Neuronal stem cell (in vitro differentiated cells): ENCODE results near the gene POLR1E.
"Not testable (repeated sequence)": the region's sequence is repeated elsewhere in the genome, so short reads cannot be mapped to it uniquely, and the experiment has no call there.

ENCODE experiments used
- DNase-seq: peaks from one replicate; pipeline ENCODE4 v3.0.0-alpha.2; 2013; ENCODE audit warnings: low spot score
- H2AFZ ChIP-seq: one replicate; pipeline ENCODE4 v1.6.1; 2013; ENCODE audit warnings: mild to moderate bottlenecking, low read length, inconsistent platforms
- H2AK5ac ChIP-seq: 2 replicates; pipeline ENCODE4 v1.6.1; 2013; ENCODE audit warnings: low read depth, mild to moderate bottlenecking, inconsistent platforms, low read length, moderate library complexity, mixed read lengths
- H2BK120ac ChIP-seq: 2 replicates; pipeline ENCODE4 v1.6.1; 2013; ENCODE audit warnings: low read depth, mild to moderate bottlenecking, inconsistent platforms, low read length, moderate library complexity, mixed read lengths
- H2BK12ac ChIP-seq: one replicate; pipeline ENCODE4 v1.6.1; 2013; ENCODE audit warnings: low read length, inconsistent platforms
- H2BK15ac ChIP-seq: 2 replicates; pipeline ENCODE4 v1.6.1; 2013; ENCODE audit warnings: mild to moderate bottlenecking, low read length, inconsistent platforms, mixed read lengths
- H2BK5ac ChIP-seq: one replicate; pipeline ENCODE4 v1.6.1; 2013; ENCODE audit warnings: inconsistent platforms, mild to moderate bottlenecking, low read length, moderate library complexity
- H3K14ac ChIP-seq: one replicate; pipeline ENCODE4 v1.6.1; 2013; ENCODE audit warnings: low read length, inconsistent platforms
- H3K18ac ChIP-seq: 2 replicates; pipeline ENCODE4 v1.6.1; 2013; ENCODE audit warnings: low read length, inconsistent platforms
- H3K23ac ChIP-seq: 2 replicates; pipeline ENCODE4 v1.6.1; 2013; ENCODE audit warnings: low read depth, mild to moderate bottlenecking, mixed read lengths, low read length, inconsistent platforms; ENCODE audit not compliant: poor library complexity
- H3K27ac ChIP-seq: replicated peaks from 3 replicates; pipeline ENCODE4 v1.5.1; 2013; ENCODE audit warnings: low read length, inconsistent platforms
- H3K27me3 ChIP-seq, 3 experiments: 2 replicates each; pipeline ENCODE4 v1.6.1; 2013; ENCODE audit warnings: low read length in 3 of 3, mild to moderate bottlenecking in 2 of 3, inconsistent platforms in 1 of 3, low read depth in 1 of 3, mixed read lengths in 1 of 3, moderate library complexity in 1 of 3; ENCODE audit not compliant: control insufficient read depth in 3 of 3, insufficient read depth in 3 of 3
- H3K36me3 ChIP-seq, 2 donors: replicated peaks in 1 of 2; 2 replicates each; pipeline ENCODE4 v1.6.1; 2013; ENCODE audit warnings: low read length in 2 of 2; ENCODE audit not compliant: control insufficient read depth in 2 of 2, insufficient read depth in 2 of 2
- H3K4ac ChIP-seq: 2 replicates; pipeline ENCODE4 v1.6.1; 2013; ENCODE audit warnings: inconsistent platforms, mild to moderate bottlenecking, low read length, moderate library complexity
- H3K4me1 ChIP-seq, 2 donors: 1 replicate in 1 of 2; 2 replicates in 1 of 2; pipeline ENCODE4 v1.6.1; 2013; ENCODE audit warnings: low read length in 2 of 2, low read depth in 1 of 2; ENCODE audit not compliant: control insufficient read depth in 2 of 2, insufficient read depth in 1 of 2
- H3K4me2 ChIP-seq: one replicate; pipeline ENCODE4 v1.6.1; 2013; ENCODE audit warnings: mild to moderate bottlenecking, low read length, inconsistent platforms; ENCODE audit not compliant: insufficient read depth, poor library complexity, severe bottlenecking
- H3K4me3 ChIP-seq, 2 donors: 2 replicates each; pipeline ENCODE4 v1.5.1; 2013; ENCODE audit warnings: low read length in 2 of 2, mild to moderate bottlenecking in 2 of 2, inconsistent platforms in 1 of 2, moderate library complexity in 1 of 2
- H3K79me1 ChIP-seq: one replicate; pipeline ENCODE4 v1.6.1; 2013; ENCODE audit warnings: low read depth, mild to moderate bottlenecking, inconsistent platforms, low read length, moderate library complexity
- H3K9ac ChIP-seq: one replicate; pipeline ENCODE4 v1.6.1; 2013; ENCODE audit warnings: mild to moderate bottlenecking, low read depth, low read length, inconsistent platforms; ENCODE audit not compliant: poor library complexity
- H3K9me3 ChIP-seq, 2 donors: replicated peaks in 1 of 2; 2 replicates each; pipeline versions ENCODE3 to v1.6.1; 2013; ENCODE audit warnings: low read length in 2 of 2, mild to moderate bottlenecking in 2 of 2, inconsistent platforms in 1 of 2, low read depth in 1 of 2, mixed read lengths in 1 of 2, moderate library complexity in 1 of 2; ENCODE audit not compliant: control insufficient read depth in 2 of 2, insufficient read depth in 1 of 2
- H4K8ac ChIP-seq: one replicate; pipeline ENCODE4 v1.6.1; 2013; ENCODE audit warnings: low read depth, mild to moderate bottlenecking, inconsistent platforms, low read length, moderate library complexity
- H4K91ac ChIP-seq: one replicate; pipeline ENCODE4 v1.6.1; 2013; ENCODE audit warnings: low read length, low read depth, mild to moderate bottlenecking, inconsistent platforms; ENCODE audit not compliant: poor library complexity
- WGBS, 2 donors: extraction: QIAGEN DNeasy Blood & Tissue Kit; methylation state at CpG; one replicate each; pipeline ENCODE4 v1.1.7; 2013; ENCODE audit warnings: missing lambda C conversion rate in 2 of 2, mixed read lengths in 1 of 2; ENCODE audit not compliant: insufficient read length in 2 of 2, insufficient replicate concordance in 1 of 2; ENCODE audit errors: extremely low coverage in 2 of 2; 5-methylcytosine and 5-hydroxymethylcytosine counted together

Gene POLR1E

DNA sequence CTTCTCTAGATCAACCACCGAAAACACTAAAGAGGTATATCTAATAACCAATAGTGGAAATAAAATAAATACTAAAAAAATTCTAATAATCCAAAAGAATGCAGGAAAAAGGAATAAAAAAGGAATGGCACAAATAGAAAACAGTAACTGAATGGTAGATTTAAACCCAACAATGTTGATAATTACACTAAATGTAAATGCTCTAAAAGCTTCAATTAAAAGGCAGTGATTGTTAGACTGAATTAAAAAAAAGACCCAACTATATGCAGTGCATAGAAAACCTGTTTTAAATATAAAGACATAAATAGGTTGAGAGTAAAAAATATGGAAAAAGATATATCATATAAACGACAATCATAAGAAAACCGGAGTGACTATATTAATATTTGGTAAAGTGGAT lies 11.3 kb upstream of the POLR1E start:
- no peak overlapping the region for H3K4me3 ChIP-seq
- H3K14ac ChIP-seq: no peak overlapping the region
- H3K4ac ChIP-seq: no peak overlapping the region
- no peak overlapping the region for H2BK15ac ChIP-seq
- no peak for DNase-seq
- WGBS, 2 donors: 100% methylated on average over 2 of the region's 3 CpGs; no CpG with 5 or more reads in 1 of the 2 donors
- no peaks in the 10 kb centered on the region for H3K27me3 ChIP-seq
- H4K91ac ChIP-seq: no peak overlapping the region
- H2AK5ac ChIP-seq: no peak overlapping the region
- H3K9ac ChIP-seq: no peak overlapping the region
- peaks cover 7 to 17% of the 10 kb centered on the region in 2 donors for H3K9me3 ChIP-seq
- no peak overlapping the region for H3K18ac ChIP-seq
- H3K4me2 ChIP-seq: no peak overlapping the region
- H2BK120ac ChIP-seq: no peak overlapping the region
- no peaks in the 10 kb centered on the region for H3K36me3 ChIP-seq
- no peak overlapping the region for H4K8ac ChIP-seq
- H2BK12ac ChIP-seq: no peak overlapping the region
- H2BK5ac ChIP-seq: no peak overlapping the region
- H3K4me1 ChIP-seq: peaks cover 0 to 3% of the 10 kb centered on the region in 2 donors
- no peak overlapping the region for H3K27ac ChIP-seq
- no peak overlapping the region for H3K23ac ChIP-seq
- H3K79me1 ChIP-seq: no peaks in the 10 kb centered on the region
- no peak overlapping the region for H2AFZ ChIP-seq

DNA sequence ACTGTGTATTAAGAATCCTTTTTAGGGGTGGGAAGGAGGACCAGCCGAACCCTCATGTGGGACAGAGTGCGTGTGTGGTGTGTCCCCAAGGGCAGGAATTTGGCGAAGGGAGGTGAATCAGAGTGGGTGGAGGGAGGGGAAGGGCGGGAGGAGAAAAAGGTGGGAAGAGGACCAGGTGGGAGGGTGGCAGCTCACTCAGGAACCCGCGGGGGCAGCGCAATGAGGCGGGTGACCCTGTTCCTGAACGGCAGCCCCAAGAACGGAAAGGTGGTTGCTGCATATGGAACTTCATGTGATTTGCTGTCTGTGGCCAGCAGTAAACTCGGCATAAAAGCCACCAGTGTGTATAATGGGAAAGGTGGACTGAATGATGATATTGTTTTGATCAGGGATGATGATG lies 8.8 kb upstream of the POLR1E start:
- Histone ChIP-seq H3K36me3 (no peaks in the 10 kb centered on the region), H2AFZ (no peak overlapping the region), H3K23ac (no peak overlapping the region), H3K4me3 (no peak overlapping the region), H3K9me3 (peaks cover 7 to 17% of the 10 kb centered on the region in 2 donors), H3K14ac (no peak overlapping the region), H2BK15ac (no peak overlapping the region), H3K18ac (no peak overlapping the region), H3K9ac (no peak overlapping the region), H3K79me1 (no peaks in the 10 kb centered on the region), H3K4me1 (peaks cover 0 to under 1% of the 10 kb centered on the region in 2 donors), H3K27ac (no peak overlapping the region), H2BK5ac (no peak overlapping the region), H2BK120ac (no peak overlapping the region), H2AK5ac (no peak overlapping the region), H3K4me2 (no peak overlapping the region), H3K4ac (no peak overlapping the region), H4K91ac (no peak overlapping the region), H2BK12ac (no peak overlapping the region), H4K8ac (no peak overlapping the region), H3K27me3 (no peaks in the 10 kb centered on the region)
- no peak for DNase-seq
- no CpG with 5 or more reads among the region's 11 CpGs for WGBS, 2 donors

- H3K4me2 ChIP-seq, H3K27ac ChIP-seq, H3K4ac ChIP-seq, H2BK15ac ChIP-seq, H3K14ac ChIP-seq, H2BK120ac ChIP-seq, H3K18ac ChIP-seq, H4K8ac ChIP-seq, H2BK12ac ChIP-seq, H3K27me3 ChIP-seq, H2AFZ ChIP-seq, DNase-seq, H3K9ac ChIP-seq, H3K79me1 ChIP-seq, H3K36me3 ChIP-seq, H3K4me1 ChIP-seq, H3K23ac ChIP-seq, H2BK5ac ChIP-seq, H3K4me3 ChIP-seq, H4K91ac ChIP-seq, H2AK5ac ChIP-seq: not testable (repeated sequence)
- H3K9me3 ChIP-seq: peaks cover 7 to 17% of the 10 kb centered on the region in 2 donors
- WGBS, 2 donors: no CpG with 5 or more reads among the region's 4 CpGs
Measured at GRCh38 chr9:37477443-37477842, 8.3 kb upstream of the POLR1E start.

- WGBS, 2 donors: no CpG with 5 or more reads among the region's 5 CpGs
Measured at GRCh38 chr9:37477987-37478619, 7.6 kb upstream of the POLR1E start.

More at GRCh38 chr9:37477987-37478619, 7.6 kb upstream of the POLR1E start:
- H3K9ac ChIP-seq, H2BK15ac ChIP-seq, H3K4ac ChIP-seq, H4K8ac ChIP-seq, H2AFZ ChIP-seq, H3K27ac ChIP-seq, H3K4me1 ChIP-seq, H3K14ac ChIP-seq, H3K79me1 ChIP-seq, H3K36me3 ChIP-seq, H3K4me3 ChIP-seq, DNase-seq, H3K18ac ChIP-seq, H2AK5ac ChIP-seq, H2BK12ac ChIP-seq, H4K91ac ChIP-seq, H3K4me2 ChIP-seq, H3K23ac ChIP-seq, H2BK5ac ChIP-seq, H3K27me3 ChIP-seq, H2BK120ac ChIP-seq: not testable (repeated sequence)
- peaks cover 7 to 17% of the 10 kb centered on the region in 2 donors for H3K9me3 ChIP-seq
